GM18517 (cell line): ENCODE measurements around the gene RLF.
"Not testable (repeated sequence)": the region's sequence is repeated elsewhere in the genome, so short reads cannot be mapped to it uniquely, and the experiment has no call there.

Source experiments
- ATAC-seq: cut with Tn5 transposase; IDR thresholded peaks from one replicate; pipeline ENCODE4 v1.9.1; 2021; ENCODE audit warnings: mild to moderate bottlenecking, moderate library complexity; ENCODE audit not compliant: unreplicated experiment

The RLF gene

GRCh38 chr1:40171036-40171435 lies 9.8 kb downstream of the RLF start:
- no peak for ATAC-seq

DNA sequence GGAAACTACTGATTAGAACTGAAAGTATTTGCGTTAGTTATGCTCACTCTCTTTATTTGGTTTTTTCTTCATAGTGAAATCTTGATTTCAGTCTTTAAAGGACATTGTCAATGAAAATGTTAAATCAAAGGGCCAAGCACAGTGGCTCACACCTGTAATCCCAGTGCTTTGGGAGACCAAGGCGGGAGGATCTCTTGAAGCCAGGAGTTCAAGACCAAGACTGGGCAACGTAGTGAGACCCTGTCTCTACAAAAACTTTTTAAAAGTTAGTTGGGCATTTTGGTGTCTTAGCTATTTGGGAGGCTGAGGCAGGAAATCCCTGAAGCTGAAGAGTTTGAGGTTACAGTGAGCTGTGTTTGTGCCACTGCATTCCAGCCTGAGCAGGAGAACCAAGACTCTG lies 13.6 kb downstream of the RLF start:
- ATAC-seq = no peak

GRCh38 chr1:40176989-40177388 lies 15.8 kb downstream of the RLF start:
- not testable (repeated sequence) for ATAC-seq

GRCh38 chr1:40178200-40178599 lies 17.0 kb downstream of the RLF start:
- no peak for ATAC-seq

GRCh38 chr1:40179496-40180089 lies 18.4 kb downstream of the RLF start:
- ATAC-seq = no peak

DNA sequence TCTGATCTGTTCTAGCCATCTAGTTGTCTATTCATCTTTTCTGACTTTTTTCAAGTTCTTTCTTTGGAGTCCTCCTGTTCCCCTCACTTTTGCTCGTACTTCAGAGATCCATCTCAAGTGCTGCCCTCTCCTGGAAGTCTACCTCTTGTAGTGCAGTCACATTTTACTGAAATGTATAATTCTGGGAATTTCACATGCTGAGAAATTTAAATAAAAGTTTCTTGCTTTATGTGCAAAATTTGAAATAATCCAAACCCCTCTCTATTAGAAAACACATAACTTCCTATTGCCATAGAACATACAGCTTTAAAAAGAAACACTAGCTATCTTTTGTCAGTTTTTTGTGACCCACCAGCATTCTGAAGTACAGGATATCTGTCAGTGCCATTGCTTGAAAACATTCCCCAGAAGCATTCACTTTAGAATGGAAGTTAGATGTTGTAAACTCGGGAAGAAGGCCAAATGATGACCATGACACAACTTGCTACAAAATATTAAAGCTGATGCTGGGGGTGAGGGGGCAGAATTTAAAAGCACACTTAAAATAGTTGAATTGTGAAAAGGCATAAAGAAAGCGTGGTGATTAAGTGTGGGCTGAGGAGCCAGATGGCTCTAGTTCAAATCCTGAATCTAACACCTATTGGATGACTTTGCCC lies 22.0 kb downstream of the RLF start:
- no peak for ATAC-seq

DNA sequence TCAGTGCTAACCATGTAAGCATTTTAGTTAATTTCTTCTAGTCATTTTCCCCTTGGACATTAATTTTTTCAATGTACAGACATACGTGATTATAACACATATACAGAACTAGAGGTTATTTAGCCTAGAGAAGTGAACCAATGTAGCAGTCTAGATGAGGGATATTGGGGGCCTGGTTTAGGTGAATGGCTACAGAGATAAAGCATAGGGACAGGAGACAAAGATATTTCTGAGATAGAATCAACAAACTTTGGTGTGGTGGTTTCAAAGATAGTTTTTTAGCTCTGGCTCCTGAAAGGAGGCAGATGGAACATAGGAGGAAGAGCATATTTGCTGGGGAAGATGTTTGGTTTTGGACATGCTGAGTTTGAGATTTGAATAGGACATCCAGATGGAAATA lies 23.0 kb downstream of the RLF start:
- no peak for ATAC-seq

DNA sequence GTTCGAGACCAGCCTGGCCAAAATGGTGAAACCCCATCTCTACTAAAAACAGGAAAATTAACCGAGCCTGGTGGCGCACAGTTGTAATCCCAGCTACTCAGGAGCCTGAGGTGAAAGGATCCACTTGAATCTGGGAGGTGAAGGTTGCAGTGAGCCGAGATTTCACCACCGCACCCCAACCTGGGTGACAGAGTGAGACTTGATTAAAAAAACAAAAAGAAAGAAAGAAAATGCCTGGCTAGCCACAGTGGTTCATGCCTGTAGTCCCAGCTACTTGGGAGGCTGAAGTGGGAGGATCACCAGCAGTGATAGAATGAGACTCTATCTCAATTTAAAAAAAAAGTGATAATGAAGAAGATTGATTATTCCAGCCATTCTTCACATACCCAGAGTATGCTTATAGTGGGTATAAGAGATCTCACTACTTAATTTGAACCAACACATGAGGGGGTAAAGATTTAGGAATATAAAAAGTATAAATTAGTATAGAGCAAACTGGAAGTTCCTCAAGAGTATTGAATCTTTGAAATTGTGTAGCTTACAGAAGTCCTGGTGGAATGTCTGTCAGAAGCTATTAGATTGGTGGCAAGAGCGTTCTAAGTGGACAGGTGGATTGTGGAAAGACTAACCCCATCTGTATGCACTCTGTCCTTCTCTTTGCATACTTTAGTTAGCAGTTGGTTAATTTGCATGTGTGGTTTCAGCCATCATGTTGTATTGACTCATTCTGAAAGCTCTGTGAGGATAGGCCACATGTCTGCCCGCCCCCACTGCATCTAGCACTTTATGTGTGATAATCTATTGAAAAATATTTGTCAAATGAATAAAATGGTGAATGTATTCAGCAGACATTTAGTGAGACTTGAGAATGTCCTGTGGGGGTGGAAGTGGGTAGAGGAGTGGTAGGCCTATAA lies 25.0 kb downstream of the RLF start:
- peak; percentile 93 for ATAC-seq

- no peak for ATAC-seq
Measured at GRCh38 chr1:40187399-40187798, 26.2 kb downstream of the RLF start.

DNA sequence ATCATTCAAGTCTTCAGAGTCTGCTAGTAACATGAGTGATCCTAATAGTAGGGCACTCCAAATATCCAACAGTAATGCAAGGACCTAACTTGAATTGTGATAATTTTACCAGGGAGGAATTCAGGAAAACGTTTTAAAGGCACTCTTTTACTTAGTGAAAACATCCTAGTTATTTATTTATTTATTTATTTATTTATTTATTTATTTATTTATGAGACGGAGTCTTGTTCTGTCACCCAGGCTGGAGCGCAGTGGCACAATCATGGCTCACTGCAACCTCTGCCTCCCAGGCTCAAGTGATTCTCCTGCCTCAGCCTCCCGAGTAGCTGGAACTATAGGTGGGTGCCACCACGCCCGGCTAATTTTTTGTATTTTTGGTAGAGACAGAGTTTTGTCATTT lies 33.5 kb downstream of the RLF start:
- ATAC-seq = not testable (repeated sequence)

DNA sequence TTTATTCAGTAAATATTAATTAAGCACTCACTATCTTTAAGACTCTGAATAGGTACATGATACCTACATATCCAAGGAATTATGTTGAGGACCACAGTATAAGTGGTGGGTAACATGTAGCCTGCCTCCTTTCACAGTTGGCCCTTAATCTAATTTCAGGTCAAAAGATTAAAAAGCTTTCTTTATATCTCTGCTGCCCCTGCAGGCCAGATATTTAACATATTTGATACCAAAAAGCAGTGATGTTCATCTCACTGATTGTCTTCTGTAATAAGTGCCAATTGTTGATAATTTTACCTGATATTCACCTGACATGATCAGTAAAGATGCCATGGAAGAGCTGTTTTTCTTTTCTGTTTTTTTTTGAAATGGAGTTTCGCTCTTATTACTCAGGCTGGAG lies 36.5 kb downstream of the RLF start:
- no peak for ATAC-seq

- ATAC-seq = no peak
Measured at GRCh38 chr1:40199126-40199525, 37.9 kb downstream of the RLF start.

DNA sequence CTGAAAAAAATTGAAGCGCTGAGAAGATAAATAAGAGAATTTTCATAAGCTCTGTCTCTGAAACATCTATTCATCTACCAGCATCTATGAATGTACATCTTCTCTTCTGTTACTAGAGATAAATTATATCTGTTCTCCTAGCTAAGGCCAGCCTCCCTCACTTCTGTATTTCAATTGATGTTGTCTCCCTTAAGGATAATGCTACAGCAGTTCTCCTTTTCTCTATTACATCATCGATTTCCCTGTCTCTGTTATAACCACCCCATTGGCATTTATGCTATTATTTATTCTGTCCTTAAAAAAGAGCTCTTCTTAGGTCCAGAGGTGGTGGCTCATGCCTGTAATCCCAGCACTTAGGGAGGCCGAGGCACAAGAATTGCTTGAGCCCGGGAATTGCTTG lies 43.7 kb downstream of the RLF start:
- no peak for ATAC-seq

DNA sequence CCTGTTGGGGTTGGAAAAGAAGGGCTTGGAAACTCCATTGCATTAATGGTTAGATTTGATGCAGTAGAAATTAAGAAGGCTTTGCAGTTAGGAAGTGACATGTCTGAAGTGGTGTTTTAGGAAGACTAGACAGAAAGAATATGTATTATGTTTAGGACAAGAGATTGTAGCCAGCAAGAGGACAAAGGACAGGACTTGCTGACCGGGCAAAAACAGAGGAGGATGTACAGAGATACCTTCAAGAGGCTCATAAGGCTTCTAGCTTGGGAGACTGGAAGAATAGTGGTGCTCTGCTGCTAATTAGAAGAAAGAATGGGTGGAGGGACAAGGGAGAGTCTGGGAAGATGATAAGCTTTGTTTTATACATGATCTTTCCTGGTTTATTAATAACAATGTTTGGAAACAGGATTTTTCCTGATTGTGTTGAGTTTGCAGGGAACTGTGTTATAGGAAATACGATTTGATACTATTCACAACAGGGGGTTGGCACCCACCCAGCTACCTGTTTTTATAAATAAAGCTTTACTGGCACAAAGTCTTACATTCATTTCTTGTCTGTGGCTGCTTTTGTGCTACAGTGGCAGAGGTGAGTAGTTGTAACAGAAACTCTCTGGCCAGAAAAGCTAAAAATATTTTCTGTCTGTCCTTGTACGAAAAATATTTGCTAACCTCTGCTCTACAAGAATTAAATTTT lies 49.5 kb downstream of the RLF start:
- ATAC-seq = no peak

DNA sequence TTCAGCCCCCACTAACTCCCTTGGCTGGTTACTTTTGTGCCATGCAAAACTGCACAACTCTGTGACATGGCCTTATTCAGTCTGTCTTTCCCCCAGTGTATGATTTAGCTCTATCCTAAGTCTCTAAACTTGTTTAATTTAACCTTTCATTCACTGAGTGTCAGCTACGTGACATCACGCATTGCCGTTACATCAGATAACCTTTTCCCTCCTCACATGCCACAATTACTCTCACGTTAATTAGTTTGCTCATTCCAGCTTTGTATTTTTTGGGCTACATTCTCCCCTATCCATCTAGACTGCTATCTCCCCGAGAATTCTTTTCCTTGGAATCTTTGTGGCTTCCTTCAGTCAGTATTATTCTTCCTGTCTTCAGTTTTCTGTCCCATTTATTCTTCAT lies 57.1 kb downstream of the RLF start:
- no peak for ATAC-seq

GRCh38 chr1:40221471-40221905 lies 60.3 kb downstream of the RLF start:
- not testable (repeated sequence) for ATAC-seq

GRCh38 chr1:40221977-40222772 lies 61.0 kb downstream of the RLF start:
- no peak for ATAC-seq

DNA sequence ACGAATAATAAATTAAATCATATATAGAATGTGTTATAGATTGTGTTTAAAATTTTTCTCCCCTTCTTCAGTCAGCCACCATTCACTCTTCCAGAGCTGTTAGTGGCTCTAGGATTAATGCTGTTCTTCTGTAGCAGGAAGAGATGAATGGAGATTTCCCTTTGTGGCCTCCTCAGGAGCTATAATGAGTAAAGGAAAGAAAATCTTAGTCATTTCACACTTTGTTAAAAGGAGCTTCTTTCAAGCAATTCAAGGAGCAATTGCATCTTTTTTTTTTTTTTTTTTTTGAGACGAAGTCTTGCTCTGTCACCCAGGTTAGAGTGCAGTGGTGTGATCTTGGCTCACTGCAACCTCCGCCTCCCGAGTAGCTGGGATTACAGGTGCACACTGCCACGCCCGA lies 62.9 kb downstream of the RLF start:
- no peak for ATAC-seq

GRCh38 chr1:40226192-40226591 lies 65.0 kb downstream of the RLF start:
- no peak for ATAC-seq

- peak; percentile 92 for ATAC-seq
Measured at GRCh38 chr1:40232444-40232843, 71.3 kb downstream of the RLF start.
